Keratinocyte (primary cell): ENCODE results near the gene DMRTB1. TPM values are rescaled to one million over a fixed set of nuclear protein-coding genes. Genes with fewer than 3 reads are reported as not detected.

Source experiments
- DNase-seq: peaks from one replicate; pipeline ENCODE4 v3.0.0-alpha.2; 2011; ENCODE audit warnings: low read depth, missing footprints, low spot score
- FAIRE-seq: peaks from 2 replicates; lab custom pipeline; 2011; peaks lifted over from hg19 to GRCh38; lab: Jason Lieb, UNC
- H2AFZ ChIP-seq: 2 replicates; pipeline ENCODE4 v1.6.0; 2012; ENCODE audit warnings: low read length, control low read depth, inconsistent platforms; ENCODE audit not compliant: control insufficient read depth
- H3K27ac ChIP-seq: 2 replicates; pipeline ENCODE4 v1.5.1; 2011; ENCODE audit warnings: low read length; ENCODE audit not compliant: control insufficient read depth, insufficient read depth
- H3K27me3 ChIP-seq: 3 replicates; pipeline ENCODE4 v1.6.0; 2011; ENCODE audit warnings: low read length; ENCODE audit not compliant: control insufficient read depth, insufficient read depth; ENCODE audit errors: extremely low read depth
- H3K36me3 ChIP-seq, 2 experiments: 2 replicates in 1 of 2; 3 replicates in 1 of 2; pipeline ENCODE4 v1.5.1; 2011; ENCODE audit warnings: low read length in 2 of 2, mild to moderate bottlenecking in 1 of 2; ENCODE audit not compliant: control insufficient read depth in 2 of 2, insufficient read depth in 2 of 2; ENCODE audit errors: extremely low read depth in 1 of 2
- H3K4me1 ChIP-seq: 3 replicates; pipeline ENCODE4 v1.5.1; 2011; ENCODE audit warnings: low read length; ENCODE audit not compliant: control insufficient read depth, insufficient read depth; ENCODE audit errors: extremely low read depth
- H3K4me2 ChIP-seq: 3 replicates; pipeline ENCODE4 v1.6.0; 2011; ENCODE audit warnings: low read depth, low read length; ENCODE audit not compliant: control insufficient read depth, insufficient read depth; ENCODE audit errors: extremely low read depth
- H3K4me3 ChIP-seq, 3 experiments: fragments of 200-600 bp in 1 of 3; sonication (generic) in 1 of 3; 2 replicates in 2 of 3; 3 replicates in 1 of 3; pipeline ENCODE4 v1.5.1; 2011 to 2016; ENCODE audit warnings: low read length in 3 of 3, mild to moderate bottlenecking in 3 of 3, control low read depth in 2 of 3, inconsistent platforms in 1 of 3, low read depth in 1 of 3, mixed read lengths in 1 of 3, mixed run types in 1 of 3, moderate library complexity in 1 of 3; ENCODE audit not compliant: control insufficient read depth in 2 of 3, insufficient read depth in 2 of 3; ENCODE audit errors: extremely low read depth in 1 of 3
- H3K79me2 ChIP-seq: 2 replicates; pipeline ENCODE4 v1.6.0; 2012; ENCODE audit warnings: low read length; ENCODE audit not compliant: control insufficient read depth, insufficient read depth
- H3K9ac ChIP-seq: 3 replicates; pipeline ENCODE4 v1.6.0; 2011; ENCODE audit warnings: low read length; ENCODE audit not compliant: control insufficient read depth, insufficient read depth; ENCODE audit errors: extremely low read depth
- H3K9me1 ChIP-seq: 3 replicates; pipeline ENCODE4 v1.6.0; 2011; ENCODE audit warnings: low read length; ENCODE audit not compliant: control insufficient read depth, insufficient read depth; ENCODE audit errors: extremely low read depth
- H3K9me3 ChIP-seq: 2 replicates; pipeline ENCODE4 v1.5.1; 2012; ENCODE audit warnings: low read depth, low read length; ENCODE audit not compliant: control insufficient read depth
- H4K20me1 ChIP-seq: 3 replicates; pipeline ENCODE4 v1.6.0; 2011; ENCODE audit warnings: low read length; ENCODE audit not compliant: control insufficient read depth, insufficient read depth; ENCODE audit errors: extremely low read depth
- CTCF ChIP-seq, 3 experiments: IDR thresholded peaks in 1 of 3; conservative IDR thresholded peaks in 1 of 3; optimal IDR thresholded peaks in 1 of 3; 2 replicates in 2 of 3; 3 replicates in 1 of 3; pipeline versions ENCODE3 to v1.5.1; 2011; ENCODE audit warnings: low read length in 3 of 3, mild to moderate bottlenecking in 3 of 3, moderate library complexity in 2 of 3, control low read depth in 1 of 3, inconsistent platforms in 1 of 3; ENCODE audit not compliant: insufficient read depth in 2 of 3; ENCODE audit errors: extremely low read depth in 1 of 3
- EZH2 ChIP-seq: IDR thresholded peaks from one replicate; pipeline ENCODE4 v1.6.1; 2012; ENCODE audit warnings: inconsistent platforms, mild to moderate bottlenecking, low read length, moderate library complexity
- dilution Hi-C: fragments of 300-500 bp; cut with MboI; formaldehyde crosslinking; loops from one replicate; pipeline ENCODE4 v1.7.0; 2020; ENCODE audit warnings: low sequenced_read_pairs; ENCODE audit not compliant: extremely low pct_ligation_motif_present
- polyA plus RNA-seq, 5 experiments: library from polyadenylated mRNA; depleted of rRNA in 3 of 5; stranded (reverse) in 3 of 5; stranded (forward) in 1 of 5; unstranded in 1 of 5; fragments of >200 nt; gene quantifications; 1 replicate in 1 of 5; 2 replicates in 3 of 5; 3 replicates in 1 of 5; pipeline versions ENCODE4 v1.2.1 to v1.2.3, GENCODE V29; 2011 to 2012; ENCODE audit warnings: missing spikeins in 2 of 5, low read depth in 1 of 5, low replicate concordance in 1 of 5

DMRTB1 gene
- polyA plus RNA-seq, 1 donor (not counting 4 experiments of a cell fraction or from before 2014, with no cell fraction given), result not detected

- dilution Hi-C loops, result no loop called here
- no peaks in the 10 kb centered on the region for H3K36me3 ChIP-seq
- FAIRE-seq, result no peak
- no peaks in the 10 kb centered on the region for H3K79me2 ChIP-seq
- DNase-seq, result no peak
- H3K9me3 ChIP-seq, result no peaks in the 10 kb centered on the region
- TF ChIP-seq EZH2 (no peak), CTCF (optimal IDR thresholded peaks at IDR 0.05 in 1 of 3, IDR thresholded peaks at IDR 0.05 in 1 of 3, conservative IDR thresholded peaks at IDR 0.05 in 1 of 3; ENCODE audit: extremely low read depth in 1 of 3, insufficient read depth in 2 of 3, low read length in 3 of 3) (no peak)
- no peak overlapping the region for H3K4me2 ChIP-seq
- H3K9me1 ChIP-seq, result no peaks in the 10 kb centered on the region
- H3K4me3 ChIP-seq, result no peak overlapping the region
- H3K9ac ChIP-seq, result no peak overlapping the region
- no peak overlapping the region for H3K27ac ChIP-seq
- H3K4me1 ChIP-seq, result no peaks in the 10 kb centered on the region
- H4K20me1 ChIP-seq, result no peaks in the 10 kb centered on the region
- H3K27me3 ChIP-seq, result no peaks in the 10 kb centered on the region
- no peak overlapping the region for H2AFZ ChIP-seq
These were observed 8.2 kb downstream of the DMRTB1 start for GRCh38 chr1:53467391-53467790.

GRCh38 chr1:53468374-53468773 lies 9.2 kb downstream of the DMRTB1 start:
- no peaks in the 10 kb centered on the region for H4K20me1 ChIP-seq
- no peaks in the 10 kb centered on the region for H3K27me3 ChIP-seq
- H3K4me1 ChIP-seq, result no peaks in the 10 kb centered on the region
- no peak overlapping the region for H3K4me3 ChIP-seq
- no peaks in the 10 kb centered on the region for H3K36me3 ChIP-seq
- FAIRE-seq, result no peak
- H3K9me1 ChIP-seq, result no peaks in the 10 kb centered on the region
- no peak overlapping the region for H3K9ac ChIP-seq
- H3K27ac ChIP-seq, result no peak overlapping the region
- TF ChIP-seq CTCF (optimal IDR thresholded peaks at IDR 0.05 in 1 of 3, IDR thresholded peaks at IDR 0.05 in 1 of 3, conservative IDR thresholded peaks at IDR 0.05 in 1 of 3; ENCODE audit: extremely low read depth in 1 of 3, insufficient read depth in 2 of 3, low read length in 3 of 3) (no peak), EZH2 (no peak)
- no peak overlapping the region for H3K4me2 ChIP-seq
- H3K79me2 ChIP-seq, result no peaks in the 10 kb centered on the region
- no peak overlapping the region for H2AFZ ChIP-seq
- DNase-seq, result no peak
- dilution Hi-C loops, result no loop called here
- H3K9me3 ChIP-seq, result no peaks in the 10 kb centered on the region
